ENCODE data around the gene C2orf92.

The C2orf92 gene

DNA sequence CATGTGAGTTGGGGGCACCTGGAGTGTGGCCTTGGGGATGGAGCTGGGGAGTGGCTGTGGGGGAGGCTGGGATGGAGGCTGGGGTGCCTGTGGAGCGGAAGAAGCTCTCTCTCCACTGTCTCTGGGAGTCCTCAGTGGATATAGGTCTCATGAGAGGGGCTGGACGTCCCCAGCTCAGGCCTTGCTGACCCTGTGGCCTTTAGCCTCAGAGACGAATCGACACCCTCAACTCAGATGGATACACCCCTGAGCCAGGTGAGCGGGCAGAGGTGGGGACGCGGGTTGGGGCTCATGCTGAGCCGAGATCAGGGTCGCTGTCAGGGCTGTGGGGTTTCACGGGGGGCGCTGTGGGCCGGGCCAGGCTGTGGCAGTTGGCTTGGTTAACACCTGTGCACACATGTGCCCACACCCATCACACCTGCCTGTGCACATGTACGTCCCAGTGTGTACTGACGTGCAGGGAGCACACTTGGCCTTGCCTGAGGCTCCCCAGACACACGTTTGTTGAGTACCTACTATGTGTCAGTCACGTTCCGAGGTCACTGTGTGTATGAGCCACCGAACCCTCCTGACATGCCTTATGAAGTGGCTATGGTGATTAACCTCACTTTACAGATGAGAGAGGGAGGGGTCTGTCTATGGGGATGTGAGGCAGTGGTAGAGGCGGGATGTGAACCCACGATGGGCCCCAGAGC, 64.0 kb downstream of the C2orf92 start:
- Histone ChIP-seq H3K4me3 (no peak overlapping the region), H3K27ac (no peak overlapping the region), H3K9me3 (ENCODE audit: low read depth, low read length) (no peaks in the 10 kb centered on the region), H3K9ac (ENCODE audit: insufficient read length) (no peak overlapping the region), H3K36me3 (ENCODE audit: insufficient read depth, low read length) (no peaks in the 10 kb centered on the region)
- no peak for DNase-seq (ENCODE audit: low read depth, low spot score)
- TF ChIP-seq FOXP2 (optimal IDR thresholded peaks at IDR 0.05; ENCODE audit: control extremely low read depth, extremely low read length, insufficient read depth) (no peak), EZH2 (IDR thresholded peaks at IDR 0.05) (no peak), POLR2AphosphoS5 (IDR thresholded peaks at IDR 0.05; ENCODE audit: borderline replicate concordance, low read depth, low read length) (no peak)

DNA sequence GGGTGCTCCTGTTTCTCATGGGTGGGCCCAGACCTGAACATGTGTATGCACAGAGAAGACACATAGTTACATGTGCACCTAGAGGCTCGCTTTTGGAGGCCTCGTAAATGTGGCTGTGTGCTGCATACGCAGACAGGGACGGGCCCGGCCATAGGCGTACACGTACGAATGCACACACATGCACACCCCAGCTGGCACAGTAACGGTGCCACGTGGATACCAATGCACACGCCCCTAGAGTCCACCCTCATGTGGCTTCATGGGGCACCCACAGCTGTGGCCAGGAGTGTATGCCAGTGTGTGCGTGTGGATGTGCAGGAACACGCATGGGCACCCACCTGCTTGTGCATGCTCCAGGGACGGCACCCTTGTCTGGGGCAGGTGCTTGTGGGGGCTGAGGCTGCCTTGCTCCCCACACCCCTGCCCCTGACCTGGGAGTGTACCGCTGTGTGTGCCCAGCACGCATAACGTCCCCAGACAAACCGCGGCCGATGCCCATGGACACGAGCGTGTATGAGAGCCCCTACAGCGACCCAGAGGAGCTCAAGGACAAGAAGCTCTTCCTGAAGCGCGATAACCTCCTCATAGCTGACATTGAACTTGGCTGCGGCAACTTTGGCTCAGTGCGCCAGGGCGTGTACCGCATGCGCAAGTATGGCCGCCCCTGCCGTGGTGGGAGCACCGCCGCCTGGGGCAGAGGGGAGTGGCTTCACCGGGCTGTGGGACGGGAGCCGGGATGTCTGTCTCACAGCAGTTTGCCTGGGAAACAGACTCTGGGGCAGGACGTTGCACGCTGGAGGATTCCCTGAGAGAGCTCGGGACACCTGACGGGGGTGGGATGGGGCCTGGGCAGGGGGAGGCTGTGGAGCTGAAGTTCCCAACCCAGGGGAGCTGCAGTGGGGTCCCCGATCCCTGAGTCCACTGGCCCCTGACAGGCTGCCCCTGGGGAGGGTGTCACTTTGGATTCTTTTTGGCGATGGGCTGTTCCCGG, 64.8 kb downstream of the C2orf92 start:
- no peak for DNase-seq (ENCODE audit: low read depth, low spot score)
- Histone ChIP-seq H3K9ac (ENCODE audit: insufficient read length) (no peak overlapping the region), H3K27ac (no peak overlapping the region), H3K9me3 (ENCODE audit: low read depth, low read length) (no peaks in the 10 kb centered on the region), H3K4me3 (no peak overlapping the region), H3K36me3 (ENCODE audit: insufficient read depth, low read length) (no peaks in the 10 kb centered on the region)
- no peak for TF ChIP-seq POLR2AphosphoS5 (IDR thresholded peaks at IDR 0.05; ENCODE audit: borderline replicate concordance, low read depth, low read length)
- TF ChIP-seq EZH2 (IDR thresholded peaks at IDR 0.05) = no peak
- TF ChIP-seq FOXP2 (optimal IDR thresholded peaks at IDR 0.05; ENCODE audit: control extremely low read depth, extremely low read length, insufficient read depth) = no peak

DNA sequence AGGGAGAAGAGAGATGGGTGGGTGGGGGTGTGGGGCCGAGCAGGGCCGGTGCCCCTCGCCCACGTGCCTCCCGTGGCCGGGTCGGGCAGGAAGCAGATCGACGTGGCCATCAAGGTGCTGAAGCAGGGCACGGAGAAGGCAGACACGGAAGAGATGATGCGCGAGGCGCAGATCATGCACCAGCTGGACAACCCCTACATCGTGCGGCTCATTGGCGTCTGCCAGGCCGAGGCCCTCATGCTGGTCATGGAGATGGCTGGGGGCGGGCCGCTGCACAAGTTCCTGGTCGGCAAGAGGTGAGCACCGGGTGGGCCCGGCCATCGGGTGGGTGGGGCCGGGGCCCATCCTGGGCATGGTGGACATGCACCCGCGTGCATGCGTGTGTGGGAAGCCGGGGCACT, 65.6 kb downstream of the C2orf92 start:
- Histone ChIP-seq H3K27ac (no peak overlapping the region), H3K9ac (ENCODE audit: insufficient read length) (no peak overlapping the region), H3K4me3 (no peak overlapping the region), H3K36me3 (ENCODE audit: insufficient read depth, low read length) (no peaks in the 10 kb centered on the region), H3K9me3 (ENCODE audit: low read depth, low read length) (no peaks in the 10 kb centered on the region)
- TF ChIP-seq FOXP2 (optimal IDR thresholded peaks at IDR 0.05; ENCODE audit: control extremely low read depth, extremely low read length, insufficient read depth) = no peak
- no peak for TF ChIP-seq EZH2 (IDR thresholded peaks at IDR 0.05)
- TF ChIP-seq POLR2AphosphoS5 (IDR thresholded peaks at IDR 0.05; ENCODE audit: borderline replicate concordance, low read depth, low read length) = no peak
- DNase-seq (ENCODE audit: low read depth, low spot score) = no peak

DNA sequence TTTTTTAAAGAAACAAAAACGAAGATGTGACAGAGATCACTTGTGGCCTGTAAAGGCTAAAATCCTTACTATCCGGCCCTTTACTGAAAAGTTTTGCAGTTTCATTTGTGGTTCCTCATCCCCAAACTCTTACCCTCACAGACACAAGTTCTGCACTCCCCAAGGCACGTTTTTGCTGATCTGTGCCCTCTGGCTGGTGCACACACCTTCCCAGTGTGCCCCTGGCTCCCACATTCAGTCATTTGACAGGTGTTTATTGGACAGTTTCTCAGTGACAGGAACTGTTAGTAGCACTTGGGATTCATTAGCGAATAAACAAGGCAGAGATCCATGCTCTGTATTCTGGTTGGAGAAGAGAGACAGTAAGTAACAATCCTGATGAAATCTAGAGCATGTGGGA, 66.7 kb downstream of the C2orf92 start:
- Histone ChIP-seq H3K9me3 (ENCODE audit: low read depth, low read length) (no peaks in the 10 kb centered on the region), H3K9ac (ENCODE audit: insufficient read length) (no peak overlapping the region), H3K27ac (no peak overlapping the region), H3K4me3 (no peak overlapping the region), H3K36me3 (ENCODE audit: insufficient read depth, low read length) (no peaks in the 10 kb centered on the region)
- no peak for TF ChIP-seq FOXP2 (optimal IDR thresholded peaks at IDR 0.05; ENCODE audit: control extremely low read depth, extremely low read length, insufficient read depth)
- no peak for TF ChIP-seq EZH2 (IDR thresholded peaks at IDR 0.05)
- TF ChIP-seq POLR2AphosphoS5 (IDR thresholded peaks at IDR 0.05; ENCODE audit: borderline replicate concordance, low read depth, low read length) = no peak
- DNase-seq (ENCODE audit: low read depth, low spot score) = no peak

DNA sequence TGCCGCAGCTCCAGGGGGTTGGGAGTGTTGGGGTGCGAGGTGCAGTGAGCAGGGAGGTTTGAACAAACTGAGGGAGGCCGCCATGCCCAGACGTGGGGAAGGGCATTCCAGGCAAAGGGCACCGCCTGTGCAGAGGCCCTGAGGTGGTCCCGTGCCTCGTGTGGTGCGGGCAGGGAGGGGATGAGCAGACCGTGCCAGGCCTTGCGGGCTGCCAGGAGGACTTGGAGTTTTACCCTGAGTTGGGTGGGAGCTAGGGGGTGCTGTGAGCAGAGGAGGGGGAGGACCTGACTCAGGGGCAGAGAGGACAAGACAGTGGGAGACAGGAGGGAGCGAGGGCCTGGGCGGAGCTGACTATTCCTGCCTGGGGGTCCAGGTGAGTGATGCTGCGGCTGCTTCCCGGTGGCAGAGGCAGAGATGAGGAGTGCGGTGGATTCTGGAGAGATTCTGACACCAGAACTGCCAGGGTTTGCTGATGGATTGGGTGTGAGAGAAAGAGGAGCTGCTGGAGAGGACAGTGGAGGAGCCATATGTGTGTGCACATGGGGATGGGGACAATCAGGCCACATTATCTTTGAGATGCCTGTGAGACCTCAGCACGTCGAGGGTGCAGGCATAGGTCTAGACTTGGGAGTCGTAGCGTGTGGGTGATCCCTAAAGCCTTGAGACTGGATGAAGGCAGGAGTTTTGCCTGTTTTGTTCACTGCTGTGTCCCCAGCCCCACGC, 67.3 kb downstream of the C2orf92 start:
- H3K27ac ChIP-seq = no peak overlapping the region
- H3K9me3 ChIP-seq (ENCODE audit: low read depth, low read length) = no peaks in the 10 kb centered on the region
- TF ChIP-seq EZH2 (IDR thresholded peaks at IDR 0.05) (no peak), FOXP2 (optimal IDR thresholded peaks at IDR 0.05; ENCODE audit: control extremely low read depth, extremely low read length, insufficient read depth) (no peak), POLR2AphosphoS5 (IDR thresholded peaks at IDR 0.05; ENCODE audit: borderline replicate concordance, low read depth, low read length) (no peak)
- DNase-seq (ENCODE audit: low read depth, low spot score) = no peak
- no peak overlapping the region for H3K4me3 ChIP-seq
- H3K9ac ChIP-seq (ENCODE audit: insufficient read length) = no peak overlapping the region
- no peaks in the 10 kb centered on the region for H3K36me3 ChIP-seq (ENCODE audit: insufficient read depth, low read length)

DNA sequence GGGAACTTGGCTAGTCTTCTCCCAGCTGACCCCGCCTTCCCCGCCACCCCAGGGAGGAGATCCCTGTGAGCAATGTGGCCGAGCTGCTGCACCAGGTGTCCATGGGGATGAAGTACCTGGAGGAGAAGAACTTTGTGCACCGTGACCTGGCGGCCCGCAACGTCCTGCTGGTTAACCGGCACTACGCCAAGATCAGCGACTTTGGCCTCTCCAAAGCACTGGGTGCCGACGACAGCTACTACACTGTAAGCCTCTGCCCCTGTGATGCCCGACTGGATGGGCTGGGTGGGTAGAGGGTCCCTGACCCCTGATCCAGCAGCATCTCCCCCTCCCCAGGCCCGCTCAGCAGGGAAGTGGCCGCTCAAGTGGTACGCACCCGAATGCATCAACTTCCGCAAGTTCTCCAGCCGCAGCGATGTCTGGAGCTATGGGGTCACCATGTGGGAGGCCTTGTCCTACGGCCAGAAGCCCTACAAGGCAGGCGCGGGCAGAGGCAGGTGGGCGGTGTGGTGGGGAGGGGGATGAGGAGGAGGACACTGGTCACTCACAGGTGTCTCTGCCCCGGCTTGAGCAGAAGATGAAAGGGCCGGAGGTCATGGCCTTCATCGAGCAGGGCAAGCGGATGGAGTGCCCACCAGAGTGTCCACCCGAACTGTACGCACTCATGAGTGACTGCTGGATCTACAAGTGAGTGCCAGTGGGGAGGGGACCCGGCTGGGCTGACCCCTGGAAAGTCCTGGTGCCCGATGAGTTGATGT, 68.1 kb downstream of the C2orf92 start:
- no peak overlapping the region for H3K9ac ChIP-seq (ENCODE audit: insufficient read length)
- no peak for TF ChIP-seq POLR2AphosphoS5 (IDR thresholded peaks at IDR 0.05; ENCODE audit: borderline replicate concordance, low read depth, low read length)
- no peak for TF ChIP-seq FOXP2 (optimal IDR thresholded peaks at IDR 0.05; ENCODE audit: control extremely low read depth, extremely low read length, insufficient read depth)
- TF ChIP-seq EZH2 (IDR thresholded peaks at IDR 0.05) = no peak
- H3K4me3 ChIP-seq = no peak overlapping the region
- no peak overlapping the region for H3K27ac ChIP-seq
- no peaks in the 10 kb centered on the region for H3K36me3 ChIP-seq (ENCODE audit: insufficient read depth, low read length)
- DNase-seq (ENCODE audit: low read depth, low spot score) = no peak
- H3K9me3 ChIP-seq (ENCODE audit: low read depth, low read length) = no peaks in the 10 kb centered on the region

DNA sequence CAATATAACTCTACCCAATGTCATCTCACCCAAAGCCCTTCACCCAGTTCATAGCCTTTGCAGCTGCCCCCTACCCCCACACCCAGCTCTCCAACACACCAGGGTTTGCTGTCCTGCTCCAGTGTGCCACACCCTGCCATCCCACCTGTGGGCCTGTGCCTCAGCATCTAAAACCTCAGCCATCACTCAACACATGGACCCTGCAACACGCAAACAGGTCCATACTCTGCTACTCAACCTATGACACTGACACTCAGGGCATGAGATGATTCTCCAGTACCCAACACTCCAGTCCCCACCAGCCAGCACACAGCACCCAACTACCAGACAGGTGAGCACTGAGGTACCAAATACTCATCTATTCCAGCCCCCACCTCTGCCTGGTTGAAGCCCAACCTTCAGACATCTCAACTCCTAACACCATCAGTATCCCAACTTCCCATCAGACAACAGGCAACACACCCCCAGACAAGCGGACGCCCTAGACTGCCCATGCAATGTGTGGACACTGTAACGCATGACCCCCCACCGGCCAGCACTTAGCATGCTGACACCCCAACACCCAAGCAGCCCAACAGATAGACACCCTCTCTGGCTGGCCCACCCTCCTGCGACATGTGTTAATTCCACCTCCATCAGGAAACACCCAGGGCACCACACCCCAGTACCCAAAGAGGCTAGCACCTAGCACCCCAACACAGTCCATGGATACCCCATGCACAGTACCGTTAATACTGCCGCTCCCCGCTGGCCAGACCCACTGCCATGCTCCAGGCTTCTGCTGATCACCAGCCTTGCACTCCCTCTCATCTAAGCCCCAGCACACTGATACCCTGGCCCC, 68.9 kb downstream of the C2orf92 start:
- TF ChIP-seq EZH2 (IDR thresholded peaks at IDR 0.05) = no peak
- H3K36me3 ChIP-seq (ENCODE audit: insufficient read depth, low read length) = no peaks in the 10 kb centered on the region
- H3K4me3 ChIP-seq = no peak overlapping the region

More for the DNA sequence above, 68.9 kb downstream of the C2orf92 start:
- Histone ChIP-seq H3K27ac (no peak overlapping the region), H3K9ac (ENCODE audit: insufficient read length) (no peak overlapping the region), H3K9me3 (ENCODE audit: low read depth, low read length) (no peaks in the 10 kb centered on the region)
- no peak for DNase-seq (ENCODE audit: low read depth, low spot score)

All from SK-N-MC (cell line).